ENCODE results near the gene KLHL15.
"Not testable (repeated sequence)": the region's sequence is repeated elsewhere in the genome, so short reads cannot be mapped to it uniquely, and the experiment has no call there.

The KLHL15 gene

DNA sequence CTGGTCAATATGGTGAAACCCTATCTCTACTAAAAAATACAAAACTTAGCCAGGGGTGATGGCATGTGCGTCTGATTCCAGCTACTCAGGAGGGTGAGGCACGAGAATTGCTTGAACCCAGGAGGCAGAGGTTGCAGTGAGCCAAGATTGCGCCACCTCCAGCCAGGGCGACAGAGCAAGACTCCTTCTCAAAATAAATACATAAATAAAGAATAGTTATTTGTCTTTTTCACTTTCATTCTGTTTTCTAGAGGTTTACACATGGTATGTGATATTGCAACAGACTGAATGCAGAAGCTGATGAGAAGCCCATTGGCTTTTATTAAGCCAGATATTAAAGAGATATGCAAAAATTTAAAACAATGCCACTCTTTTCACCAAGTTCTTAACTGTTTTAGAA is 8.2 kb downstream of the KLHL15 start:
- DNase-seq (ENCODE audit: low spot score): no peak

DNA sequence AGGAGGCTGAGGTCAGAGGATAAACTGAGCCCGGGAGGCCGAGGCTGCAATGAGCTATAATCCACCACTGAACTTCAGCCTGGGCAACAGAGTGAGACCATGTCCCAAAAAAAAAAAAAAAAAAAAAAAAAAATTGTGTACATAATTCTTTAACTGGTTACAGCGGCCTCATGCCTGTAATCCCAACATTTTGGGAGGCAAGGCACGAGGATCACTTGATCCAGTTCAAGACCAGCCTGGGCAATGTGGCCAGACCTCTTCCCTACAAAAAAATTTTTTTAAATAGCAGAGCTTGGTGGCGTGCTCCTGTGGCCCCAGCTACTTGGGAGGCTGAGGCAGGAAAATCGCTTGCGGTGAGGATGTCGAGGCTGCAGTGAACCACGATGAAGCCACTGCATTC is 9.3 kb downstream of the KLHL15 start:
- no peak for DNase-seq (ENCODE audit: low spot score)

DNA sequence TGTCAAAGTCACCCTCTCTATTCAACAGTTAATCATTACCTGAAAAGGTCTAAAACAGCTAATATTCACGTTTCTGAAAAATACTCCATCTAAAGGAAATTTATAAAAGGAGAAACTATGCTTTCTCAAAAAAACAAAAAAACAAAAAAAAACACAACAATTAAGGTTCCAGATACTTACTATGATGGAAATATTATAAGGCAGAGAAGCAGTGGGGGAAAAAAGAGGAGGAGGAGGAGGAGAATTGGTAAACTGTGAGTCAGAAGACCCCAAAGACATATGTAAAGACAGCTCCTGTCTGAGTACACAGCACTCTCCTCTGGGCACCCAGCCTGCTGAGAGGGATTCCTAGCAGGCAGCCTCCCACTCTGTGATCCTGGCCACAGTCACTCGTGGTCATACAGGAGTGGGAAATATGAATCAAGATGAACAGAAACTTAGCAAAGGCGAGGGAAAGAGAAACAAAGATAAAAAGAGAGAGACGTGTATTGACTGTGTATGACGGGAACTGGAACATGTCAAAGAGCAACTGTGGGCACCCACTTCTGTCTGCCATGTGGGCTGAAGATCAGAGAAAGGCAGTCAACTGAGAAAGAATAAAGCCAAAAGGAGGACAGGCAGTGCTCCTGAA is 12.5 kb downstream of the KLHL15 start:
- DNase-seq (ENCODE audit: low spot score): no peak

DNA sequence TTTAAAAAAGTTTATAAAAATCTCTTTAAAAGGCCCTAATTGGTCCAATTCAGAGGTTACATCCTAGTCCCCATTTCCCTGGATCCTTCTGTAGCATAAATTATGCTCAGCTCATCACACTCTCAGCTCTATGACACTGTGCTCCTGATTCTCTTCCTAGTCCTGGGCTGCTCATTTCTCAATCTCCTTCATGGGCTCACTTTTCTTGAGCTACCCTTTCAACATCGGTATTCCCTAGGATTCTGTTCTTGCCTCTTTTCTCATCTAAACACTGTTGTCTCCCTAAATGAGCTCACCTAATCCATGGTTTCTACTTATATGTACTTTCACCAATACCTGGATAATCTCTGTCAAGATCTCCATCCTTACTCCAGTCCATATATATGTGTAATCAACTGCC is 14.7 kb downstream of the KLHL15 start:
- no peak for DNase-seq (ENCODE audit: low spot score)

DNA sequence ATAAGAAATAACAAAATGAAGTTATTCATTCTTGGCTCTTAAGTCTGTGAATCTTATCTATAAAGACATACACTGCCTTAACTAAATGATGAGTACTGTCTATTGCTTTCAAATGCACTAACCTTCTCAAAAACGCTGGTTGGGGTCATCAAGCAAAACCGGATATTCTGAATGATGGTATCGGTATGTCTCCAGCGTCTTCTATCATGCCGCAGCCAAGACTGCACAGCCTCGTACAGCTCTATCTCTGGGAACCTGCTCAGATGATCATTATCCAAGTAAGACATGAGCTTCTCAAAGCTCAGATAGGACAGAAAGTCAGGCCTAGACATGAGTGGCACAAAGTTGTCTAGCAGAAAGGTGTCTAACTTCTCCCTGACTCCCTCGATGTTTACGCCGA is 21.1 kb downstream of the KLHL15 start:
- DNase-seq (ENCODE audit: low spot score): no peak

DNA sequence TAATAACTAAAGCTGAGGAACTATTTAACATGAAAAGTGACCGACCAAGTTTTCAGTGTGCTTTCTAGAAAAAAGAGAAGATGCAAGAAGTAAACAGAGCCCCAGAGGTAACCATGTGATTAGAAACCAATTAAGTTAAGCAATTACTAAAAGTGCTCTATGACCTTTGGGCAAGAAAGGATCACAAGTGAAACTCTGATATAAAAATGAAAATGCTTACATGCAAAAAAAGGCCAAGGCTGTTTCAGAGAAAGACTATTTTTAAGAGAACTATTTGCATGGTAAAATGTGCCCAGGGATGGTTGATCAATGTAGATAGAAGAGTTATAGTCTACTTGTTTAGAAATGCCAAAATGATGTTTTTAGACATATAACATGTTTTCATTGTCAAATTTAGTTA is 22.0 kb downstream of the KLHL15 start:
- DNase-seq (ENCODE audit: low spot score): no peak

DNA sequence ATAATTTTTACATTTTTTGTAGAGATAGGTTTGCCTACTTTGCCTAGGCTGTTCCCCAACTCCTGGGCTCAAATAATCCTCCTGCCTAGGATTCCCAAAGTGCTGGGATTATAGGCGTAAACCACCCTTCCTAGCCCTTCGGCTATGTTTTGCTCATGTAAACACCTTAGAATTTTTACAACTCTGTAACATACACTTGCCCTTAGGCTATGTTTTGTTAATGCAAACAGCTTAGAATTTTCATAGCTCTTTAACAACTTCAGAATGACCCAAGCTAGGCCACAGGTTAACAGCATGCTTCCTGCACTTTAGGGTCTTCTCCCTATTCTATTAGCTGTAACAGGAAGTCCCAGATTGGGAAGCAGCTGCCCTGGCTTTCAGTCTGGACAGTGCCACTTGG is 24.2 kb downstream of the KLHL15 start:
- no peak for DNase-seq (ENCODE audit: low spot score)

DNA sequence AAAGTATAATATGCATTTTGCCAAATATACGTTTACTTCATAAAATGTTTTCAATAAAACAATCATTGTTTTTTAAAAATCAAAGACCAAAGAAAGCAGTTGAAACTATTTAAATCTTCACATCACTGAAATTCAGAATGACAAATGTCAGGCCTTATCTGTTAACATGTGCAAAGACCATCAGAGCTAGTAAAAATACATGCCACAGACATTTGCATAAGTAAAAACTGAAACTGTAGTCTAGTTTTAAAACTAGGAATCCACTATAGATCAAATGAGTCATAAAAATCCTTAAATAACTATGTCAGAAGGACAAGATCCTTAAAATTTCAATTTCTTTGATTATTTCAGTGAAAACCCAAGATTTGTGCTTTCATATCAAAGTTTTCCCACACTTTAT is 24.8 kb downstream of the KLHL15 start:
- DNase-seq (ENCODE audit: low spot score): no peak

DNA sequence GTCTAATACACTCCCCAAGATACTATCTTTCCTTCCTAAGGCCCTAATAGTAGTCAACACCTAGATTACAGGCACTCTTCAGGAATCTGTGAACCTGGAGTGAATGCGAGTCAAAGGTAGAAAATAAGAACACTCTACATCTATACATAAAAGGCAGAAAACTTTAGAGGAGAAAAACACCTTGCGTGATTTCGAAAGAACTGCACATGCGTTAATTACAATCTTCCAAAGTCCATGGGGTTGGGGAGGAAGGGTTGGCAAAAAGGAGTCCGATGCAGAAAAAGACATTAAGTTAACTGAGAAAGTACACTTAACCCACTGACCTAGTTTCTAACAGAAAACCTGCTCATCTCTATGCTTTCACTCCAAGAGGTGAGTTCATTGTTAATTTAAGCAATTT is 27.3 kb downstream of the KLHL15 start:
- no peak for DNase-seq (ENCODE audit: low spot score)

DNA sequence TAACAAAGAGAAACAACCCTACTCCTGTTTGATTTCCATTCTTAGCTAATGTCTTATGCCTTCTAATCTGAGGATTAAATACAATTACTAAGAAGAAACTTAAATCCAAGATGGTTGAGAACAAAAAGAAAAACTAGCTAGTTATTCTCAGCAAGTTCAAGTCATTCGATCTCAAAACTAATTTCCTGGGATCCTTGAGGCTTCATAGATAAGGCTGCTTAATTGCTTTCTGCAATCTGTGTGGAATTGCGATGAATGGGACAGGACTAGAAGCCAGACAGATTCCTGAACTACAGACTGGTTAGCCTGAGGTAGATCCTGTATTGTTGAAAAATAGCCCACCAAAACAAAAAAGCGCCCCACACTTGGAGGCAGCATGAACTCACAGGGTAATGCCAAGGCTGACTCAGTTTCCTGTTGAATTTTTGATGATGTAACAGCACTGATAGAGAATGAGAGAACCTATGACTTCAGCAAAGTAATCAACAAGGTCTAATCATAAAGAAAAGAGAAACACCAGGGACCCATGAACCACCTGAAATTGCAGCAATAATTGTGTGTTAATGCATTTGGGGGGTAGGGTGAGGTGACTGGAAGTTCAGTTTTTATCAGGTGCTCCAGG is 33.9 kb downstream of the KLHL15 start:
- no peak for DNase-seq (ENCODE audit: low spot score)

DNA sequence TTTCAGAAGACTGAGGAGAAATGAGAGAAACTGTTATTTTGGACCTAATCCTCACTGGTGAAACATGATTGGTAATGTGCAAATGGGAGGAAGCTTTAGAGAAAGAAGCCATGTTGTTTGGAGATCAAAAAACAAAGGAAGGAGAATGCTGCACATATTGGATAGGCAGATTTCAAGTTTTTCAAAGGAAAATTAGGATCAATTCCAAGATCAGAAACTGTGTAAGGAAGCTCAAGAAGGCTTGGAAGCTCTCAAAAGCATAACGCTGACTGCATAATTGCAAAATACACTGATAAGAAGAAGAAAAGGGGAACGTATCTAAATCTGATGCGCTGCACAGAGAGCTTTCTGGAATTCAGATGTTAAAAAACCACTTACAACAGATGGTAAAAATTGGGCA is 34.6 kb downstream of the KLHL15 start:
- no peak for DNase-seq (ENCODE audit: low spot score)

DNA sequence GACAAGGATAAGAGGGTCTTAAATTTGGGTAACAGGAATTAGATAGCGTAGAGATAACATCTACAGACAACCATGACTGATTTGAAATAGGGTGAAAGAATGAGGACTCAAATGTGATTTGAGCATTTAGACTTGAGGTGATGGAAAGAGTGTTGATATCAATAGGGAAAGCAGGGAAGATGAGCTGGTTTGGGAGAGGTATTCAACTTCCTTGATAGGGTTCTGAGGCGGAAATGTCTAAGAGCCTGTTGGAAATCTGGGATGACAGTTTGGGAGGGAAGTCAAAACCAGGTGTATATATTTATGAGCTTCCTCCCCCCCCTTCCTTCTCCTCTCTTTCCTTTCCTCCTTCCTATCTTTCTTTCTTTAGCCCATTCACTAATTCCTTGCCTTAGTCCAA is 36.5 kb downstream of the KLHL15 start:
- no peak for DNase-seq (ENCODE audit: low spot score)

DNA sequence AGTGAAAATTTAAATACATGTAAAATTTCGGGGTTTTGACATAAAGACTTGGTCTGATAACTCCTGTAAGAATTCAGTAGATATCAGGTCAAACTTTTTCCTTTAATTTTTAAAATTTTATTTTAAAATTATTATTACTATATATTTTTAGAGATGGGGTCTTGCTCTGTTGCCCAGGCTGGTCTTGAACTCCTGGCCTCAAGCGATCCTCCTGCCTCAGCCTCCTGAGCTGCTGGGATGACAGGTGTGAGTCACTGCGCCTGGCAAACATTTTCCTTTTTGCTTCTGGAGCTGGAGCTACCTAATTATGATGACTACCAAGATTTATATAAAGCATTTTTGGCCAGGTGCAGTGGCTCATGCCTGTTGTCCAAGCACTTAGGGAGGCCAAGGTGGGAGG is 37.3 kb downstream of the KLHL15 start:
- DNase-seq (ENCODE audit: low spot score): no peak

DNA sequence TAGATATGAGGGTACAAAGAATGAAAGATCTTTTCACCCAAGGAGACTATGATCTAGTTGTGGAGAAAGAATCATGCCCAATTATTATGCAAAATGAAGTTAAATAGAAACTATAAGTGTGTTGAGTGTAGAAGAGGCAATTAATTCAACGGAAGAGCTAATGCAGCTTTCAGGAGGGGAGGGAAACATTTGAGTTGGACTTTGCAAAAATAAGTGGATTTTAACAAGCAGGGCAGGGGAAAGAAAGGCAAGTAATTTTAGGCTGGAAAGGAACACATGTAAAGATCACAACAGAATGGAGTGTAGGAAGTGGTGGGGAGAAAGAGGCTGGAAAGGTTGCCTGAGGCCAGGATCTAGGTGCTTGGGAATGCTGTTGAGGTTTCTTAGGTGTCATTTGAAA is 44.1 kb downstream of the KLHL15 start:
- no peak for DNase-seq (ENCODE audit: low spot score)

DNA sequence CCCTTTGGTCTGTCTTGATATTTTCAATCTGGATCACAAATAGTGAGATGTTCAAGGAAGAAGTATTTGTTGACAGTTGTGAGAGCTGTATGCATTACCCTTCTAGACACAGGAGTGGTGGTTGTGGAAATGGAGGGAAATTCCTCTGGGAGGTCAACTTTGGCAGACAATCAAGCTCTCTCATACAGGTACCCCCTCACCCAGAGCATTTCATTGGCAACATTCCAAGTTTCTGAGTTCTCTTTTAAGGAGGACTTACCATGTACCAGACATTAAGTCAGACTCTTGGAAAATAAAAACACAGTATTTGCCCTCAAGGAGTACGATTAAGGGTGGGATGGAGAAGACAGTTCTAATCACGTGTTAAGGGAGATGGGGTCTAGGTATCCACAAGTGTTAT is 45.3 kb downstream of the KLHL15 start:
- DNase-seq (ENCODE audit: low spot score): no peak

DNA sequence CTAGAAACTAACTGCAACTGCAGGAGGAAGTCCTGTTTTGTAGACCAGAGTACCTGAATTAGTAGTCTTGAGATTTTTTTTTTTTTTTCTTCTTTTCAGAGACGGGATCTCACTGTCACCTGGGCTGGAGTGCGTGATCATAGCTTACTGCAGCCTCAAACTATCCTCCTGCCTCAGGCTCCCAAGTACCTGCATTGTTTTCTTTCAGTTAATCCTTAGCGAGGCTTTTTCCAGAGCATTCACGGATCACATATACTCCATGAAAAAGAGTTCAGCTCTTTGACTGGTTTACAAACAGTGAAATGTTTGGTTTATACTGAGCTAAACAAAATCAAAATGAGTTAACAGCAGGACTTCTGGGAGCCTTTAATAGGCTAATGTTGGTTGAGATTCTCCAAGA is 45.8 kb downstream of the KLHL15 start:
- DNase-seq (ENCODE audit: low spot score): no peak

DNA sequence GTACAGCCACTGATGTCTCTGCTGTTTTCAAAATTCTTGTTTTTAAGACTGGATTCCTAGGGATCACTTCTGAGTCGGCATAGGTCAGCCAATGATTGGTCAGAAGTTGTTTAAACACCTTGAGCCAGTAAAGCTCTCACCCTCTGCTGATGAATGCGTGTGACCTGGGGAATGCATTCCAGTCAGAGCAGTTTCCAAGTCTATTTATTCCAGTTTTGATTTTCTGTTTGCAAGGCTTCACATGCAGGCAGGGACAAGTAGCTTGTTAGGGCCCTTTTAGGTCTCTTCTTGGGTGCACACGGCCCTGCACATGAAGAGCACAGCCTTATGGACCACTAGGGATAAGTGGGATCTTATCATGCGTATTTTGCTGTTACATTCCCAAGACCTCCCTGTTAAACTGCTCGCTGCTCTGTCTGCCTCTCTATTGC is 47.0 kb downstream of the KLHL15 start:
- no peak for DNase-seq (ENCODE audit: low spot score)

DNA sequence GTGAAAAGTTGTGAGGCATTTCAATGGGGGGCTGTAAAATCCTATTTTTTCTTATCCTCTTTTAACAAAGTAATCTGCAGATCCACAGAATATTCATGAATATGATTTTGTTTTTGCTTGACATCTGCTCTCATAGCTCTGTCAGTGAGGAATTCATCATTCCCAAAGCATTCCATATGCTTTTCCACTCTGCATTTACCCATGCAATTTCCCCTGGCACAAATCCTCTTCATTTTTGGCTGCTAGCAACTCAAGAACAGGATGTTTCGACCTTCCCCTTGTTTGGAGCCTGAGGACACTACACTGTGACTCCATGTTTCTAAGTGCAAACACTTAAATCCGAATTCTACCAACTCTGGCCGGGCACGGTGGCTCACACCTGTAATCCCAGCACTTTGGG is 48.5 kb downstream of the KLHL15 start:
- DNase-seq (ENCODE audit: low spot score): no peak

DNA sequence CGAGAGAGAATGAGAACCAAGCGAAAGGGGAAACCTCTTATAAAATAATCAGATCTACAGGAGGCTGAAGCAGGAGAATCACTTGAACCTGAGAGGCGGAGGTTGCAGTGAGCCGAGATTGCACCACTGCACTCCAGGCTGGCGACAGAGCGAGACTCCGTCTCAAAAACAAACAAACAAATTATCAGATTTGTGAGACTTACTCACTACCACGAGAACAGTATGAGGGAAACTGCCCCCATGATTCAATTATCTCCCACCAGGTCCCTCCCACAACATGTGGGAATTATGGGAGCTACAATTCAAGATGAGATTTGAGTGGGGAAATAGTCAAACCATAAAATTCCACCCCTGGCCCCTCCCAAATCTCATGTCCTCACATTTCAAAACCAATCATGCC is 61.4 kb downstream of the KLHL15 start:
- not testable (repeated sequence) for DNase-seq (ENCODE audit: low spot score)

DNA sequence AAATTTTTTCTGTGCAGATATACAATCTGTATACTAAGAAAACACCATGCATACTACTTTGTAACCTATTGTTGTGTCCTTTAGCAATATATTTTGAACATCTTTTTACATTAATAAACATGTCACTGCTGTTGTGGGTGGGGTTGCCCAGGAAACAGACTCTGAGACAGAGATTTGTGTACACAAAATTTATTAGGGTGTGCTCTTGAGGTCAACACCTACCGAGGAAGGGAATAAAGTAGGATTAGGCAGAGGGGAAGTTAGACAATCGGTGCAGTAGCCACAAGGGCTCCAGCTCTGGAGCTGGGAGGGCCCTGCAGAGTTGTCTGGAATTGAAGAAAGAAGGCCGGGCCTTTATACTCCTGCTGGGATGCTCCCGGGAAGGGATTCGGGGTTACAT is 62.8 kb downstream of the KLHL15 start:
- no peak for DNase-seq (ENCODE audit: low spot score)

DNA sequence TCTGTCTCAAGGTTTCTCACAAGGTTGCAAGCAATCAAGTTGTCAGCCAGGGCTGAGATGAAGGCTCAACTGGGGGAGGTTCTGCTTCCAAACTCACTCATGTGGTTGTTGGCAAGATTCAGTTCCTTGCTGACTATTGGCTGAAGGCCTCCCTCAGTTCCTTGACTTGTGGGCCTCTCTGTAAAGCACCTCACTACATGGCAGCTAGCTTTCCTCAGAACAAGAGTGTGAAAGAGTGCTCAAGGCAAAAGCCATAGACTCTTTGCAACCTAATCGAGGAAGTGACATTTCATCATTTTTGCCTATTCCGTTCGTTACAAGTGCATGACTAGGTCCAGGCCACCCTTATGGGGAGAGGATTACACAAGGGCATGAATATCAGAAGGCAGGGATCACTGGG is 67.2 kb downstream of the KLHL15 start:
- no peak for DNase-seq (ENCODE audit: low spot score)

DNA sequence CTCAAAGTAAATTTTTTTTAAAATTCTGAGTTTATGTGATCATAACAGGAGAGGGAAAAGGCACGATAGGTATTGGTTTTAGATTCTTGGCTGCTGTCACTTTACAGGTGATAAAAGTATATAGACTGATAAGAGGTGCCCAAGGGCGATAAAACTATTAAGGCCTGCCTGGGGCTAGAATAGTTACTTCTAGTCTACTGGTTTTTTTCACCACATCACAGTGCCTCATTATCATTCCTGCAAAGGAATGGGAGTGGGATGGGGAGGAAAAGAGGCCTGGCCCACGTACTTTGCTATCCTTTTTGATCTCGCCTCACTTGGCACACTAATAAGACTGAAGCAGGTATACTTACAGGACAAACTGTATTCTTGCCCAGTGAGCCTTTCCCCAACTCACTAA is 72.6 kb downstream of the KLHL15 start:
- no peak for DNase-seq (ENCODE audit: low spot score)

DNA sequence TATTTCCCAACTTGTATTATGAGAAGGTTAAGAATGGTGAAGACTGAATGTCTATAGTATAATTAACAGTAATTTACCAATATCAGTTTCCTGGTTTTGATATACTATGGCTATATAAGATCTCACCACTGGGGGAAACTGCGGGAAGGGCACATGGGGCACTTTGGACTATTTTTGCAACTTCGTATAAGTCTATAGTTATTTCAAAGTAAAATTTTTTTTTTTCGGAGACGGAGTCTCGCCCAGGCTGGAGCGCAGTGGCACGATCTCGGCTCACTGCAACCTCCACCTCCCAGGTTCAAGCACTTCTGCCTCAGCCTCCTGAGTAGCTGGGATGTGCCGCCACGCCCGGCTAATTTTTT is 73.1 kb downstream of the KLHL15 start:
- no peak for DNase-seq (ENCODE audit: low spot score)
